Loucy (cell line): ENCODE data around the gene AGAP1.

Experiments
- H2AFZ ChIP-seq: fragments of 200-600 bp; sonication (generic); 2 replicates; pipeline ENCODE4 v1.6.0; 2016; ENCODE audit warnings: antibody characterized with exemption, mild to moderate bottlenecking, low read length, moderate library complexity
- H3F3A ChIP-seq: fragments of 200-600 bp; 2 replicates; pipeline ENCODE4 v1.6.0; 2016; ENCODE audit warnings: antibody characterized with exemption, low read depth, mild to moderate bottlenecking
- H3K27me3 ChIP-seq: fragments of 200-600 bp; sonication (generic); 2 replicates; pipeline ENCODE4 v1.6.1; 2014; ENCODE audit warnings: low read length, mild to moderate bottlenecking; ENCODE audit not compliant: insufficient read depth, poor library complexity, severe bottlenecking
- H3K36me3 ChIP-seq: fragments of 200-600 bp; sonication (generic); 2 replicates; pipeline ENCODE4 v1.6.1; 2016; ENCODE audit warnings: low read length; ENCODE audit not compliant: insufficient read depth
- H3K4me1 ChIP-seq: fragments of 200-600 bp; sonication (generic); 2 replicates; pipeline ENCODE4 v1.5.1; 2014; ENCODE audit warnings: low read length, mild to moderate bottlenecking; ENCODE audit not compliant: insufficient read depth, poor library complexity, severe bottlenecking
- H3K4me2 ChIP-seq: fragments of 200-600 bp; sonication (generic); 2 replicates; pipeline ENCODE4 v1.6.0; 2014; ENCODE audit warnings: antibody characterized with exemption, low read length, low read depth, mild to moderate bottlenecking; ENCODE audit not compliant: poor library complexity, severe bottlenecking
- H3K4me3 ChIP-seq: fragments of 200-600 bp; sonication (generic); 2 replicates; pipeline ENCODE4 v1.5.1; 2014; ENCODE audit warnings: low read length, mild to moderate bottlenecking, mixed read lengths; ENCODE audit not compliant: poor library complexity, severe bottlenecking
- H3K79me2 ChIP-seq: fragments of 200-600 bp; sonication (generic); 2 replicates; pipeline ENCODE4 v1.6.1; 2014; ENCODE audit warnings: low read length; ENCODE audit not compliant: insufficient read depth
- H3K9ac ChIP-seq: fragments of 200-600 bp; sonication (generic); 2 replicates; pipeline ENCODE4 v1.6.0; 2014; ENCODE audit warnings: mild to moderate bottlenecking, low read depth, low read length, moderate library complexity; ENCODE audit not compliant: poor library complexity, severe bottlenecking
- H3K9me2 ChIP-seq: fragments of 200-600 bp; sonication (generic); replicated peaks from 2 replicates; pipeline ENCODE4 v1.6.1; 2016; ENCODE audit warnings: low read depth, low read length, mixed read lengths
- H3K9me3 ChIP-seq: fragments of 200-600 bp; sonication (generic); 2 replicates; pipeline ENCODE4 v1.6.1; 2014; ENCODE audit warnings: mild to moderate bottlenecking, antibody characterized with exemption, low read length, low read depth; ENCODE audit not compliant: insufficient read depth
- H4K20me1 ChIP-seq: fragments of 200-600 bp; sonication (generic); 2 replicates; pipeline ENCODE4 v1.6.0; 2014; ENCODE audit warnings: antibody characterized with exemption, low read length, mild to moderate bottlenecking; ENCODE audit not compliant: insufficient read depth, poor library complexity, severe bottlenecking
- CTCF ChIP-seq: fragments of 200-600 bp; sonication (generic); conservative IDR thresholded peaks from 2 replicates; pipeline ENCODE4 v1.5.1; 2014; ENCODE audit warnings: mild to moderate bottlenecking, antibody characterized with exemption, low read length
- EZH2phosphoT487 ChIP-seq: fragments of 200-600 bp; IDR thresholded peaks from 2 replicates; pipeline ENCODE4 v1.6.1; 2018; ENCODE audit warnings: antibody characterized with exemption, mild to moderate bottlenecking, moderate library complexity, borderline replicate concordance

AGAP1 gene

GRCh38 chr2:235745597-235745996 is 251.8 kb downstream of the AGAP1 start:
- Histone ChIP-seq H3K79me2 (no peaks in the 10 kb centered on the region), H3K9me2 (no peaks in the 10 kb centered on the region), H3K9me3 (no peaks in the 10 kb centered on the region), H3K4me1 (no peaks in the 10 kb centered on the region), H3K4me3 (no peak overlapping the region), H3K4me2 (no peak overlapping the region), H3K9ac (no peak overlapping the region), H4K20me1 (no peaks in the 10 kb centered on the region), H2AFZ (no peak overlapping the region), H3K36me3 (peaks cover 21% of the 10 kb centered on the region; the same call in 1 of the 2 replicates), H3F3A (no peaks in the 10 kb centered on the region), H3K27me3 (no peaks in the 10 kb centered on the region)
- TF ChIP-seq EZH2phosphoT487 (no peak), CTCF (no peak)

- no peaks in the 10 kb centered on the region for H3F3A ChIP-seq
- no peak overlapping the region for H3K4me3 ChIP-seq
- H3K9me3 ChIP-seq: no peaks in the 10 kb centered on the region
- peaks cover 21% of the 10 kb centered on the region; the same call in 1 of the 2 replicates for H3K36me3 ChIP-seq
- H3K9me2 ChIP-seq: no peaks in the 10 kb centered on the region
- TF ChIP-seq EZH2phosphoT487 (no peak), CTCF (peak; percentile 85)
- H2AFZ ChIP-seq: no peak overlapping the region; the same call in 1 of the 2 replicates
- no peaks in the 10 kb centered on the region for H3K79me2 ChIP-seq
- H3K27me3 ChIP-seq: no peaks in the 10 kb centered on the region
- no peak overlapping the region for H3K9ac ChIP-seq
- no peaks in the 10 kb centered on the region for H3K4me1 ChIP-seq
- no peak overlapping the region for H3K4me2 ChIP-seq
- no peaks in the 10 kb centered on the region for H4K20me1 ChIP-seq
Observed at GRCh38 chr2:235746257-235746934, 252.6 kb downstream of the AGAP1 start.

GRCh38 chr2:235747001-235747785 is 253.3 kb downstream of the AGAP1 start:
- no peak overlapping the region; the same call in 1 of the 2 replicates for H2AFZ ChIP-seq
- no peaks in the 10 kb centered on the region for H3K9me2 ChIP-seq
- H4K20me1 ChIP-seq: no peaks in the 10 kb centered on the region
- no peaks in the 10 kb centered on the region for H3F3A ChIP-seq
- H3K4me2 ChIP-seq: no peak overlapping the region
- H3K4me1 ChIP-seq: no peaks in the 10 kb centered on the region
- no peaks in the 10 kb centered on the region for H3K27me3 ChIP-seq
- H3K9me3 ChIP-seq: no peaks in the 10 kb centered on the region
- H3K36me3 ChIP-seq: peaks cover 19% of the 10 kb centered on the region; the same call in 1 of the 2 replicates
- no peak overlapping the region for H3K9ac ChIP-seq
- no peak overlapping the region for H3K4me3 ChIP-seq
- H3K79me2 ChIP-seq: no peaks in the 10 kb centered on the region
- TF ChIP-seq CTCF (no peak), EZH2phosphoT487 (no peak)
